NOMO-1 treated with dmso at 0.1 percent for 144 hours (cell line): ENCODE results near the gene SEMA3D.

Experiments
- DNase-seq: peaks from one replicate; lab custom pipeline; 2025; ENCODE audit not compliant: unreplicated experiment; lab: John Stamatoyannopoulos, UW

Gene SEMA3D

DNA sequence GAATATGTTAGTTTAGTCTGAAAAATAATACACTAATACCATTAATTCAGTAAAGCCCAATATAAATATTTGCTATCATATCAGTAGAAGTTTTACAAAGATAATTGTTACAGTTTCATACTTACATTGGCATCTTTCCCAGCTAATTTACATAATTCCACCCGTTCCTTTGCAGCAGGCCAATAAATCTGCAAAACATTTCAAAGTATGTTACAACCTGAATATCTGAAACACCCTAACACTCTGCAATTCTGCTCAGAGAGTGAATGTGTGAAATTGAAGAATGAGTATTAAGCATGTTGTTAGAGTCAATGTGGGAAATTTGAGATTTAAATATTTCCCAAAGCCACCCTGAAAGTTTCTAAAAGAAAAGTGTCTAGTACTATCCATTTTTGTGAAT lies 105.5 kb downstream of the SEMA3D start:
- DNase-seq = no peak

DNA sequence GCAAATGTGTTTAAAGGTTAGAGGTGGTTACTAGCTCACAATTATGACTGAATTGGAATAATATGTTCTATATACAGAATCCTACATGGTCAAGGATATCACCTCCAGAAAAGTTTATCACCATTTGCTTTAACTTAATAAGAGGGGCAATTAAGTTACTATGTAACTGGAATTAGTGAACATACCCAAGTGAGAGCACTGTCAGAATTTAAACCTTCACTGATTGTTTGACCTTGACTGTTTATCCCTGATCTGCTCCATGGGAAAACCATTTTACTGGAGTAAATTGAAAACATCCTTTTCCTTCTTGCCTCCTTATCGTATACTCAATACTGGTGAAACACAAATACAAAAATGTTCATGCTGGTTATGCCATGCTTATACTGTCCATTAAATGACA lies 107.4 kb downstream of the SEMA3D start:
- DNase-seq = no peak

DNA sequence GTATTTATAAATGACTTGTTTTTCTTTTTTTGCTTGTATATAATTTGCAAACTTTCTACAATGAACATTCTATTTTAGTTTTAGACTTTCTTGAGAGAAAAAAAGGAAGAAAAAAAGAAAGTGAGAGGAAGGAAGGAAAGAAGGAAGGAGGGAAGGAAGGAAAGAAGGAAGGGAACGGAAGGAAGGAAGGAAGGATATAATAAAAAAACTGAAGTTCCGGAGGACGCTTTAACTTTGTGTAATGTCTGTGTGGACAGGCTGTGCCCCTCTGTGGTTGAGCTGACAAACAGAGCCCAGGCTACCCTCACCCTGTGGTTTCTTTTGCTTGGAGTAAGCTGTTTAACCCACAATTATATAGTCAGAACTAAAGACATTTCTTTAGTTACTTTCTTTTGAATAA lies 108.7 kb downstream of the SEMA3D start:
- no peak for DNase-seq

DNA sequence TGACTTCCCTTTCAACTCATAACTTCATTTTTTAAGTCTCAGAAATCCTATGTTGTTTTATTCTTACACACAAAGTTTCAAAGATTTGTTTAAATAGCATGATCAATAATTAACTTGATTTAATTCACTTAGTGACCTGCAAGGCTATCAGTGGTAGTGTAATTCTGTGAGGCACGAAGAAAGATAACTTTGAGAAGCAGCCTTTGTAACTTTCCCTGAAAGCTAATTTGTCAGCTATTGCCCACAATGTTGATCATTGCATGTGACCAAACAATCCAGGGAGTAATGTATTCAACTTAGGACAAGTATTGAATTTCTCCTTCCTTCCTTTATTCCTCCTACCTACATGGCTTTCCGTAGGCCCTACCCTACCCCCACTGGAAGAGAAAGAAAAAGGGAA lies 111.0 kb downstream of the SEMA3D start:
- DNase-seq = no peak

DNA sequence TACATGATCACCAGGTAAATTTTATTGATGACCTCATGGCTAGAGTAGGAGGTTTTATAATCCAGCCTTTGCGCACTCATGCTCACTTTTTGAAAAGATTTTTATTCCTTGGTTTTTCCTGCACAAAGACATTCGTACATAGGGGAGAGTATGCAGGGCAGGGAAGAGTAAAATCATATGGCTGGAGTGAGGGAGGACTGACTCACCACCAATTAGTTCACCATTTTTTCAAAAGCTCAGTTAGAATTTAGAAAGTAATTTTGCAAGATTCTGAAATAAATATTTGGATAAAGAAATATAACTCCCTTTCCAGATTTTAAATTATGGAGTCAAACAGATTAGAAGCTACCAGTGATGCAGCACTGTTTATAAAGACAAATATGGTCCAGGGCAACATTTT lies 111.9 kb downstream of the SEMA3D start:
- no peak for DNase-seq

DNA sequence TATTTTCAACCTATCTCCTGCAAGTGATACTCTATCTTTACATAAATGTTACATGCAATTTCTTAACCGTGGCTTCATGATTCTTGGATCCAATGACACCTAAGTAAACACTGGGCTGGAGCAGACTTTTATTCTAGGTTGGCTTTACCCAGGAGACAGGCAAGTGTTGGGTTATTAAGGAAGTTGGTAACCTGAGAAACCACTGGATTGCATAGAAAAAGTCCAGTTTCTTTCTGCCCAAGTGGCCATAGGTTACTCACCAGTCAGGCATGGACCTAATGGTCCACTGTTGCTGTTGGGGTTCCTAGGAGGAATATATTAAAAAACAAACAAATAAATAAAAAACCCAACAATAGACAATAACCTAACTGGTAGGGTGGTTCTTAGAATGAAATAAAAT lies 112.8 kb downstream of the SEMA3D start:
- no peak for DNase-seq

DNA sequence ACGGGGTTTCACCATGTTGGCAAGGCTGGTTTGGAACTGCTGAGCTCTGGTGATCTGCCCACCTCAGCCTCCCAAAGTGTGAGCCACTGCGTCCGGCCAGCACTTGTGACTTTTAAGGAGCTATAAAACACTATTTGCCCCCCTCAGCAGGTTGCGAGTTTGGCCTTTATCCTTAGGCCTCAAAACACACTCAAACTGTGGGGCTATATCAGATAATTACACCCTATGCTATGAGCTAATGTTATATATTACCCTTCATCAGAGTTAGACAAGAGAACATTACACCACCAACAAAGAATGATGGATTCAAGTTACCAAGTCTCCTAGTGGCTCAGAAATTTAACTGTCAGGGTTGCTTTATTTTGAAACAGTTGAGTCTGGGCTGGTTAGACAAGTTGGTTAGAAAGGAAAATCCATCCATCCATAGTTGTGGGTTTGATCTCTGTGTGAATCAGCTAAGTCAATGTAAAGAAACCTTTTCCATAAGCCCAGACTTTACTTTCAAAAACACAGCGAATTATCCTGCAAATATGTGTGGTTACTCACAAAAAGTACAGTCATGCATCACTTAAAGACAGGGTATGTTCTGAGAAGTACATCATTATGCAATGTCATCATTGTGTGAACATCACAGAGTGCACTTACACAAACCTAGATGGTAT lies 115.8 kb downstream of the SEMA3D start:
- DNase-seq = no peak

DNA sequence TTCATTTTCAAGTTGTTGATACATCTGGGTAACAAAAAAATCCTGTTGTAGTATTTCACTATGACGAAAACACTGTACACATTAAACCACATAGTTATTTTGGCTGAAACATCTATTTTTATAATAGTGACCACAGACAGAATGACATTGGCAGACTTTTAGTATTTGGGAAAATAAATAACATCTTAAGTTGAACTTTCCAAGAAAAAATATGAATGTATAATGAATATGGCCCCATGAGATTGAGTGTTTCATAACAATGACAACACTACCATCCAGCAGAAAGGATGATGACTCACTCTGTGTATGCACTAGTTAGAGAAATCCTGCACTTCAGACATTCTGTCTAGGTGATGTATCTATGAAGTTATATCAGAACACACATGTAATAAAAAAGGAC lies 118.1 kb downstream of the SEMA3D start:
- no peak for DNase-seq

DNA sequence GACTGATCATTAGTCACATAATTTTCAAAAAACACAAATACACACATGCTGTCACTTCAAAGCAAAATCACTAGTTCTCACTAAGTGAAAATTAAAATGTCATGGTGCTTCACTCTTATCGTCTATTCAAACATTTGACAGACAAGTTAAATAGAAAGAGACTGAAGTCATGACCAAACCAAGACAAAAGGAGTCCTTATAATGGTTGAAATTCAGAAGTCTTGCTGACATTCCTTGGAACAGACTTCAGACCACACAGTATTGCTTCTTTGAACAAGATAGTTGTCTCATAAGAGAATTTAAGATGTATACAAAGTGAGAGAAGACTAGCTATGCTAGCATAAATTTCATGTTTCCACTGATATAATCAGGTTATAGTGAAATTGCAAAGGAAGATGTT lies 119.5 kb downstream of the SEMA3D start:
- DNase-seq = no peak

DNA sequence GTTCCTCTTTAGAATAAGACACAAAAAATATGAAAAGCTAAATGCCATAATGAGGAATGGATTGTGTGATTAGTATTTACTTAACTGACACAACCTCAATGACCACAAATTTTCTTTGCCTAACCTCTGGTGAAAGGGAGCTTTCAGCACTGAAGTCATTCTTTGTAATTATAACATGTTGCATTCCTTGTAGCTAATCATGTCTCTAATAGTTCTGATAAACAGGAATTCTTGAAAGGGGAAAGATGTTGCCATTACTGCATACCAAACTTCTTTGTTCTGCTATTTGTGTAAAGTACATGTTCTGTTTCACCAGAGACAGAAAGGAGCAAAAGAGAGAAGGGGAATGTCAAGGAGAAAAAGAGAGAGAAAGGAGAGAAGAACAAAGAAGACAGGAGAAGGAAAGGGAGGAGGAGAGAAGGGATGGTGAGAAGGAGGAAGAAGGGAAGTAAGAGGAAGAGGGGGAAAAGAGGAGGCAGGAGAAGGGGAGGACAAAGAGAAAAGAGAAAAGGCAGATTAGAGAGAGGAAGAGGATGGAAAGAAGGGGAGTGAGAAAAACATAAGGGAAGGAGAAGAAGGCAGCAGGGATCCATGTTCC lies 120.9 kb downstream of the SEMA3D start:
- no peak for DNase-seq

DNA sequence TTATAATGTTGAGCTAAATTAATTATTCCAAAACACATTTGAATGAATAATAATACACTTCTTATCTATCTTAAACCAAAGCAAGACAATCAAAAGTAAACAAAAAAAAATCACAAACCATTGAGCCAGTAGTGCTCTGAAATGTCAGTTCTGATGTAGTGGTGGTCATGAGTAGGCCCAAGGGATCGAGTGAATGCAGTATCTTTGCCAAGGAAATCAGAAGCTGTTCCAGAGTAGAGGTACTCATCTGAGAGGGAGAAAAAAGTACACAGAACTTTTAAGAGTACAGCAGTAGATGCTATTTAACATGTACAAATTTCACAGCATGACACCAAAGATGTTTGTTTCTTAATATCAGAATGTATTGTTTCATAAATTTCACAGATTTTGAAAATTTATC lies 121.5 kb downstream of the SEMA3D start:
- no peak for DNase-seq

DNA sequence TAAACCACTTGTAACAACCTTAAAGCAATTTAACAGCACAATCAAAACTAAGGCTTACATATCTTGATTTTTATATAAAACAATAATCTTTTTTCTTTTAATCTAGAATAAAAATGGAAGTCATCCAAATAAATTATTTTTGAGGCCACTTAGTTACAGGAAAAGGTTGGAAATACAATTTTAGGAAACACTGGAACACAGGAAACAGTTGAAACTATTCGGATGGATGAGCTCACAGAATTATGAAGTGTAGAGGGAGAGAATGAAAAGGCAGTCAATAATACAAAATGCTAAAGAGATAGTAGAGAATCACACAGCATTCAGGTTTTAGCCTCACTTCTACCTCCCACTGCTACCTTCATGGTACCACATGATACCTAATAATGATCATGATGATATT lies 124.2 kb downstream of the SEMA3D start:
- DNase-seq = no peak

DNA sequence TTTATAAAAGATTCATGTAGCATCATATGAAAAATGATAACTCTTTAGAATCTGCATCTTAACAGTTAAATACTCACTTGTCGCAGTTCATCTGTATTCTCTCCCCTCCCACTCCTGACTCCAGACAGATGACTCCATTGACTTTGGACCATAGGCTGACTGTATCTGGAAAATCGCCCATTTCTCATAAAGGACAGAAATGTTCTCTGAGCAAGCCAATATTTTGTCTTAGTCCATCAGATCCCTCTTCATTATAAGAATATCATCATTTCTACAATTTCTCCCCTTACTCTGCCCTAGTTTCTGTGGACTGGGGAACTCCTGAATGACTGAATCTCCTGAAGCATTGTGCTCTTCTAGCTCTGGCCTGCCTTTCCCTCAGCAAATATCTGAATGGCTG lies 125.4 kb downstream of the SEMA3D start:
- no peak for DNase-seq

DNA sequence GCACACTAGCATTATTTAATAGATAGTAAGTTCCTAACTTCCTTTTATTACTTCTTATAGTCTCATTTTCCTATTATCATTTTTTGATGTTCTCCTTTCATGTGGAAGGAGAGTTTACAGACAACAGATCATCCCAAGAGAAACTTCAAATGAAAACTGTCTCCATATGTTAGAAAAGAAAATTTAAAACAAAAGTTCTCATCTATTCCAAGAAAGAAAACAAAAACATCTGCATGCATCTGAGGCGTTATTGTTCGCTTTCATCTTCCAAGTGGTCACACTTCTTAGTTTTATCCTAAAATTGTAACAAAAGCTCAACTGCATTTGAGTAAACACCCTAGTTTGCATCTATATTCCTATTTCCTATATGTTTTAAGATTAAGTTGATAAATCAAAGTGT lies 126.2 kb downstream of the SEMA3D start:
- no peak for DNase-seq

DNA sequence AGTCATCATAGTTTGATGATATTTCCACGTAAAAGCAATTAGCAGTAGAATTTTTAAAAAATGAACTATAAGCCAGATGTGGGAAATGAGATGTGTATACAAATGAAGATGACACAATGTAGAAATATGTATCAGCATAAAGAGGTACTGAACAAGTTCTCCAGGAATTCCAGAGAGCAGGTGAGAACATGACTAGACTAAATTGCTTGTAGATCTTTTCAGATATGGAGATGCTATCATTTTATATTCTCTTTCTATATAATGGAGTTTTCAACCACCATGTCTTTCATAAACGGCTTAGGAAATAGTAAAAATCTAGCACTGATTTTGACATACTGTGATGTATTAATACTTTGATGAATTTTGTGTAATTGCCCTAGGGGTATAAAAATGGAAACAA lies 130.9 kb downstream of the SEMA3D start:
- no peak for DNase-seq

DNA sequence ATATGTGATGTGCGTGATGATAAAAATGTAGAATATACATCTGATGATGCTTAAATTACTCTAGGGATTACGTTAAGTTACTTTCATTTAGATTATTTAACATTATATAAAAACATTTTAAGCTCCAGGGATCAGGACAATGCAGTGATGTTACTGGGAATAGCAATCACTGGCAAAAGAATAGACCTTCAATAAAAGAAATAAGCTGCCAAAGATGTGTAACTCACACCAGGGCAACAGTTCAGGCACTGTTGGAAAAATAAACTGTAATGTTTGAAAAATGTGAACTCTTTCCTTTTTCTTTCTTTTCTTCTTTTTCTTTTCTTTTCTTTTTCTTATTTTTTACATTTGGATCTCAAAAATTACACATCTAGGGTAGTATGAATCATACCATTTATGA lies 131.7 kb downstream of the SEMA3D start:
- DNase-seq = no peak

DNA sequence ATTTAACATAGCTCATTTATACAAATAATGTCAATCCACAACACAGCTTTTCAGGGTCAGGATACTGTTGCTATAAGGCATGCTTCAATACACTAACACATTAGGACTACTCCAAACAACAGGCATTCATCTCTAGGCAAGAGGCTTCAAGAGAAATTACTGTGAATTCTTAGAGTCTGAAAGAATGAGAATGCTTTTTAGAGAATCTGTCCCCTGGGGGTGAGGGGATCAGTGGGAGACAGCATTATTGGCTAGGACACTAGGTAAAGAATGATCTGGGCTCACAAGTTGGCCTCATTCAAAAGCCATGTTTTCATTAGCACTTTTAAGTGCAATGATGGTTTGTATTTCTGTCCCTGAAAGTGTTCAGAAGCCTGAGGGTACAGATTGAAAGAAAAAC lies 132.6 kb downstream of the SEMA3D start:
- no peak for DNase-seq

DNA sequence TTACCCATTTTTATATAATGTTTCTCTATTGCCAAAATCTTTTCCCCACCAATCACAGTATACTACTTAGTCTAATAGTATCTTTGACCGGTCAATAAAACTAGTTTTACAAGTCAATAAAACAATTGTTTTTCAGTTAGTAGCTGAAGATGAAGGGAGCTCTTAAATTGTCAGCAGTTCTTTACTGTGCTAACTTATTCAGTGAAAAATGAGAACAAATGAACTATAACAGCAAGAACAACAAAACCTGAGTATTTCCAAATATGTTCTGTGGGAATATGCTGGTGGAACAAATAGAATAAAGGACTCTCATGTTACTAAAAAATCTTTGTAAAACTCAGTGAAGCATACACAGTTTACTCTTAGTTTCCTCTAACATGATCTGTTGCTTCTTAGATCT lies 134.0 kb downstream of the SEMA3D start:
- DNase-seq = no peak

DNA sequence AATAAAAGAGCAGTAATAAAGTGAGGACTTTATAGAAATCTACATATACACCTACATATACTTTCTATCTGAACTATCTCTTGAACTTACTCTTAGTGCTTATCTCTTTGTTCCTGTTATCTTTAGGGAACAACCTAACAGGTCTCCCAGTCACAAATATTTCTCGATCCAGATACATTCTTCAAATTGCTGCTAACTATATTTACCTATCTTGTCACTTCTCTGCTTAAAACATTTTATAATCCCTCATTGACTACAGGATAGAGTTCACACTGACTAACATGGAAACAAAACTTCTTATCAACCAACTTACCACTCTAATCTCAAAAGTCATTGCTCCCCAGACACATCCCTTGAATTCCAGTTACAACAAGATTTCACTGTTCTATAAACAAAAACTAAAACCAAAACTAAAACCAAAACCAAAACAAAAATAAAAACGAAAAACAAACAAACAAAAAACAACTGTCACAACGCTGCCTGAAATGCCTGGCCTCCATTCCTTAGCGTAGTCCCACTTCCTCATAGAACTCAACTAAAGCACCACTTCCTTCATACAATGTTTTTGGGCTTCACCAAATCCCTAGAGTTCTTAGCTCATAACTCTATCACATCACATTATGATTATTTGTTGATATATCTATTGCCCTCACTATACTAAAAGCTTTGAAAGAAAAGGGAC lies 134.7 kb downstream of the SEMA3D start:
- no peak for DNase-seq

DNA sequence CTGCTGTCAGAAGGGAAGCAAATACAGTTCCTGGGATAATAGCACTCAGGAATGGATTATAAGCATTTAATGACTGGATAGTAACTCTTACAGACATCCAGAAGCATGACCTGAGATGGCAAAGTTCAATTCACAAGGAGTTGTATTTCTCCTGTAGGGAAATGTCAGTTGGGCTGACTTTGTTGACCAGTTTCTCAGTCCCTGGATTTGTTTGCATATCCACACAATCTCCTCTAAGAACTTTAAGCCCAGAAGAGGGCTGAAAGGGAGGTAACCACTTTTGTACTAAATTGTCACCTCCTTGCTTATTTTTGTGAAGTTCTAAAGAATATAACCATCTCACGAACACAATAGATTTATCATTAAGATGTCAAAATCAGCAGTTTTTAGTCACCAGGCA lies 140.3 kb downstream of the SEMA3D start:
- DNase-seq = no peak

DNA sequence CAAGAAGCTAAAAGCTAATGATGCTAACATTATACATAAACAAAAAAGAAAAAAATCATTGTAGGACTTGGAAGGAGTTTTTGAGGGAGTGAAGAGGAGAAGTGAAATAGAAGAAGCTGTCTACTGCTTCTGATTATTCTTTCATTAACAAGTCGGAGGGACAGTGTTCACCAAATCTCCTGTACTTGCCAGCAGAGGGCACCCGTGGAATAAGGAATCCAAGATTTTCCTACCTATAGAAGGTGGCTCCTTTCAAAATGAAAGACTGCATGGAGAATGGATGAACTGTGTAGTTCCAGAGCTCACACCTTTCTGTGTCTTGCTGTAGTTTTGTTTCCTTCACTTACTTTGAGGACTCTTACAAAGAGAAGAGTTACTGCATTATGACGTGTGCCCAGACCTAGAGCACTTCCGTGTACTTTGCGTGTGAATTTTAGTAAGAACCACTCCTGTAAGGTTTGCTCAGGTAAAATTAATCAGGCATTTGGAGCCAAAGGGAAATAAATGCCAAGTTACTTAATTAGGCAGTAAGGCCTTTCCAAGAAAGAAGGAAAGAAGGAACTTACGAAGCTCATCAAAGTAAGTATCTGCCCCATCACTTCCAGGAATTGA lies 145.1 kb downstream of the SEMA3D start:
- DNase-seq = no peak

DNA sequence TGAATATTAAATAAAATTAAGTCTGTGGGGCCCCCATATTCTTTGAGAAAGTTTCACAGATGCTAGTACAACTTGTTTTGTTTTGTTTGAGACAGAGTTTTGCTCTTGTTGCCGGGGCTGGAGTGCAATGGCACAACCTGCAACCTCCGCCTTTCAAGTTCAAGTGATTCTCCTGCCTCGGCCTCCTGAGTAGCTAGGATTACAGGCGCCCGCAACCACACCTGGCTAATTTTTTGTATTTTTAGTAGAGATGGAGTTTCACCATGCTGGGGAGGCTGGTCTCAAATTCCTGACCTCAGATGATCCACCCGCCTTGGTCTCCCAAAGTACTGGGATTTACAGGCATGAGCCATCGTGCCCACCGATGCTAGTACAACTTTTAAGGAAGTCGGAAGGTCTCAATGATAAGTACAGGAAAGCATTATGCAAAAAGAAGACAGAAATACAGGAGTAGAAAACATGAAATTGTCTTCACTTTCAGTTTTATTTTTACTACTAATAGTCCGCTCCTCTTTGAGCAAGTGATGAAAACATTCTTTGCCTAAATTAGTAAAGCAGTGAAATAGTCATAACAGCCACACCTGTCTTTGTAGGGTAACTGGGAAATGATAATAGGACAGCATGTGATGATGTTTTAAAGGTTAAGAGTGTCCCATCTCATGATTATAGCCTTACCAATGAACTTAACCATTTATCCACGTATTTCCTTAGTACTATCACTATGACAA lies 147.5 kb downstream of the SEMA3D start:
- DNase-seq = no peak
